Activated CD8-positive, alpha-beta memory T cell treated with anti-CD3 and anti-CD28 coated beads, Interleukin-2, amount 50 U/mL, for 48 hours (primary cell): ENCODE results near the gene IP6K1.
A peak's percentile ranks its signal among the peaks of the same experiment; 100 is the strongest.
"Not testable (repeated sequence)": the region's sequence is repeated elsewhere in the genome, so short reads cannot be mapped to it uniquely, and the experiment has no call there.

ENCODE experiments used
- DNase-seq: peaks from one replicate; pipeline ENCODE4 v3.0.0-alpha.2; 2020

The IP6K1 gene

DNA sequence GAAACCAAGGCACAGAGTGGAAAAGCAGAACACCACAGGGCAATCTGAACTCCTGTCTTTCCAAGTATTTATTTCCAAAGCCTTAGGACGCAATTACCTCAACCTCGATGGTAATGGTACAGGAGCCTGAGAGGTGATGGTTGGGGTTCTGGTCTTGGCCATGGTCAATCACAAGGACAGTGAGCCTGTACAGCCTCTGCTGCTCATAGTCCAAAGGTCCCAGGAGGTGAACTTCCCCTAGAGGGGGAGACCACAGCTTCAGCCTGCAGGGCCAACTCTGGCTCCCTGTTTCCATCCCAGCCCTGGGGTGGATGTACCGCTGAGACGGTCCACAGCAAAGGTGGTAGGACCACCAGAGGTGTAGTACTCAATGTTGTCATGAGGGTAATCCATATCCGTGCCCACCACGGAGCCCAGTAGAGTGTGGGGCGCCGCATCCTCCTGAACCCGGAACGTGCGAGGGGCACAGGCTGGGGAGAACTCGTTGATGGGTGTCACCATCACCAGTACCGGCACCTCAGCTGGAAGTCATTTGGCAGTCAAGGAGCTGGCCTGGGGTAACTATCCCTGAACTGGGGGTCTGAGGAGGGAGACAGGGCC, 7.2 kb upstream of the IP6K1 start:
- no peak for DNase-seq

GRCh38 chr3:49792371-49793150, 6.2 kb upstream of the IP6K1 start:
- no peak for DNase-seq

GRCh38 chr3:49791571-49791970, 5.2 kb upstream of the IP6K1 start:
- DNase-seq = no peak

DNA sequence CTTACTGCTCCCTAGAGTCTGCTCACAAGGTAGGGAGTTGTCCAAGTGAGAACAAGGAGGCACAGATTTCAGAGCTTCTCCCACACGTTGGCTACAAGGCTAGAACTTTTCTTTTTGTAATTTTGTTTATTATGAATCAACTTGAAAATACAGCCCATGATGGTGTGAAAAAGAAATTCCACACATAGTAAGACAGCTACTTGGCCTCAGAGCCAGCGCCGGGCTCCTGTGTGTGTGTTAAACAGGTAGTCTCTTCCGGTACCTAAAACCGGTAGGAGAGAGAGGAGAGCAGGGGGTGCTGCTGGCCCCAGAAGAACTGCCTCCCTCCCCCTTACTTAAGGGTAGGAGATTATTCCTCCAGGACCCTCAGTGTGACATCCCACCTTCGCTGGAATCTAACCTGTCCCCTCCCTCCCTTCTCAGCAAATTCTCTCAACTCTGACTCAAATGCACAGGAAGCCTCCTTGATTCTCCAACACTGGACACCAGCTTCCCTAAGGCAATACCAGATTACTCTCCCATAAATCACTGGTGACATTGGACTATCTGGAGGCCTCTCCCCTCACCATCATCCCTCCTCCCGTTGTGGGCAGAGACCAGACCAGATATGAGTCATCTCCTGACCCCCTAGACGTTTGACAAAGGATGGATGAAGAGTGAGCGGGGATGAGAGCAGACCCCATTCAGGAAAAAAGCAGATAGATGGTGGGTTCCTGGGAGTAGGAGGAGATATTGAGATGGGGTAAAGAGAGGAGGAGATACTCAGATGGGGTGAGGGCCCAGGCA, 4.5 kb upstream of the IP6K1 start:
- DNase-seq = no peak

- DNase-seq = no peak
Measured at GRCh38 chr3:49788056-49788455, 1.7 kb upstream of the IP6K1 start.

DNA sequence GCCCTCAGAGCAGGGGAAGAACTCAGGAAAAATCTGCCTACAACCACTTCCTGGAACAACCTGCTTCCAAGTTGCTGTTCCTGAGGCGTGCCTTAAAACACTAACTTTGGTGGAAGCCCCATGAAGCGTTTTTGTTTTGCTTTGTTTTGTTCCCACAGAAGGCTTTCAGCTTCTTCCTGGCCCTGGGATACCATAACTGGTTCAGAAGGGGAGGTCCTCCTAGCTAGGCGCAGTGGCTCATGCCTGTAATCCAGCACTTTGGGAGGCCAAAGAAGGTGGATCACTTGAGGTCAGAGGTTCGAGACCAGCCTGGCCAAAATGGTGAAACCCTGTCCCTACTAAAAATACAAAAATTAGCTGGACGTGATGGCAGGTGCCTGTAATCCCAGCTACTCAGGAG, 1.2 kb upstream of the IP6K1 start:
- no peak for DNase-seq

DNA sequence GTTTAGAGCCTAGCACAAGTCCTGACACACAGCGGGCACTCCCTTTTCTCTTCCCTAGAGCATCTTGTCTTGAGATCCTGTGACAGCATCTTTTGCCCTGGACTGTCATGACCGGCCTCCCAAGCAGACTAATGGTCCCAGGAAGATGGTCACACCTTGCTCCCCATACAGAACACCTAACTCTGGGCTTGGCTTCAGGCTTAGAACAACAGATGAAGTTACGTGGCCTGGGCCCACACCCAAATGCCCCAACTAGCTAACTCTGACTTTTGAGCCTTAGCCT, 781 bp upstream of the IP6K1 start:
- no peak for DNase-seq

DNA sequence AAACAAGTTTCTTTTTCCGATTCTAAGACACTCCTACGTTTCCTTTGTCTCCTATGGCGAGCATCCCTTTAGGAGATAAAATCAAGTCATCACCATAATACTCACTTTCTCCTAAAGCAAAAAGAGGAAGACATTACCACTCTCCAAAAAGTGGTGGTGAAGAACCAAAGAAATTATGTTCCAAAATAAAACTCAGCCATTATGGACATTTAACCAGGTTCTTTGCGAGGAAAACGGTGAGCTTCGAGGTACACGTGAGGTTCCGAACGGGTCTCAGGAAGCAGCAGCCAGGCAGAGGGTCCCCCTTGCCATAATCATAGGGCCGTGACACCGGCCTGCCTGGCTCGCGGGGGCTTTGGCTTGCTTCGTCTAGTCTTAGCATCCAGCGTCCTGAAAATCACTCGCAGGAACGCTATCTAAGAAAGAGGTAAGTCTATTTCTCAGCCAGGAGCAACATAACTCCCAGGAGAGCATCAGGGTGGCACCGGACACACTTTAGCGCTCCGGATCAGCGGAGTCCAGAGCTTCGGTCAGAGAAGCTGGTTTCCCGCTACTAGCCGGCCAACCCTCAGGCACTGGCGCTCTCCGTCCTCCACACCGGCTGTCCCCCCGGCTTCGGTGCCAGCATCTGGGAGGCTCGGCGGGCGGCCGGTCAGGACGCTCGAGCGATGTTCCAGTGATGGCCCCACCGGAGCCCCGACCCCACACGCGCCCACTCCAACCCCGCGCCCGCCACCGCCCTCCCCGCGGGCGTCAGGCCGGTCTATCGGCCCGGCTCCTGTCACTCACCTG, 581 bp downstream of the IP6K1 start:
- DNase-seq = no peak

GRCh38 chr3:49782277-49782676, 4.1 kb downstream of the IP6K1 start:
- DNase-seq = not testable (repeated sequence)

- no peak for DNase-seq
Measured at GRCh38 chr3:49781415-49782199, 4.7 kb downstream of the IP6K1 start.

- DNase-seq = not testable (repeated sequence)
Measured at GRCh38 chr3:49780975-49781365, 5.4 kb downstream of the IP6K1 start.

GRCh38 chr3:49780080-49780974, 6.0 kb downstream of the IP6K1 start:
- no peak for DNase-seq

GRCh38 chr3:49779358-49780079, 6.8 kb downstream of the IP6K1 start:
- no peak for DNase-seq

DNA sequence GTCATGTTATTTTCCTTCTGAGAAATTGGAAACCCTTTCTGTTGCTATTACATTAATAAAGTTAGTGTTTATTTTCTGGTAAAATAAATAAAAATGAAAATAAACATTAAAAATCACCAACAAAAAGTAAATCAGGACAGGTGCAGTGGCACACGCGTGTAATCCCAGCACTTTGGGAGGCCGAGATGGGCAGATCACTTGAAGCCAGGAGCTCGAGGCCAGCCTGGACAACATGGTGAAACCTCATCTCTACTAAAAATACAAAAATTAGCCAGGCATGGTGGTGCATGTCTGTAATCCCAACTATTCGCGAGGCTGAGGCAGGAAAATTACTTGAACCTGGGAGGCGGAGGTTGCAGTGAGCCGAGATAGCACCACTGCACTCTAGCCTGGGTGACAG, 10.2 kb downstream of the IP6K1 start:
- peak; percentile 23 for DNase-seq

DNA sequence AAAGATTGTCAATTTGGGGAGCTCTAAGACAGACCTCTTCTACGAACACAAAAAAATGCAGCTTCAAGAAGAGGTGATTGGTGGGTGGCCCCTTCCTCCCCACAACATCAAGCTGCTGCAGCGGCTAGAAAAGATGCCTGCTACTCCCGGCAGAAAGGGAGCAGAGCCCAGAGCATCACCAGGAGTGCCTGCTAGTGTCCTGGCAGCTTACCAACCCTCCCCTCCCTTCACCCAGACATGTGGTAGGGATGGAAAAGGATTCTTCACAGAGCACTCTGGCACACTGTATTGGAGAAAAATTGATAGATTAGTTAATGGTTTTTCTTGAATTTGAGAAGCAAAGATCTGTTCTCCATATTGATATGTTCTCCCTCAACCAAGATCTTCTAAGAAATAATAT, 10.8 kb downstream of the IP6K1 start:
- DNase-seq = peak; percentile 10

DNA sequence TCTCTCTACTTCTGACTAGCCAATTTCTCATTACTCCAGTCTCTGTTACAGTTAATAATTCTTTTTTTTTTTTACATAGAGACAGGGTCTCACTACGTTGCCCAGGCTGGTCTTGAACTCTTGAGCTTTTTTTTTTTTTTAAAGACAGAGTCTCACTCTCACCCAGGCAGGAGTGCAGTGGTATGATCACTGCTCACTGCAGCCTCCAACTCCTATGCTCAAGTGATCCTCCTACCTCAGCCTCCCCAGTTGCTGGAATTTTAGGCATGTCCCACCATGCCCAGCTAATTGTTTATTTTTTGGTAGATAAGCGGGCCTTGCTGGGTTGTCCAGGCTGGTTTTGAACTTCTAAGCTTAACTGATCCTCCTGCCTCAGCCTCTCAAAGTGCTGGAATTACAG, 13.6 kb downstream of the IP6K1 start:
- peak; percentile 26 for DNase-seq

DNA sequence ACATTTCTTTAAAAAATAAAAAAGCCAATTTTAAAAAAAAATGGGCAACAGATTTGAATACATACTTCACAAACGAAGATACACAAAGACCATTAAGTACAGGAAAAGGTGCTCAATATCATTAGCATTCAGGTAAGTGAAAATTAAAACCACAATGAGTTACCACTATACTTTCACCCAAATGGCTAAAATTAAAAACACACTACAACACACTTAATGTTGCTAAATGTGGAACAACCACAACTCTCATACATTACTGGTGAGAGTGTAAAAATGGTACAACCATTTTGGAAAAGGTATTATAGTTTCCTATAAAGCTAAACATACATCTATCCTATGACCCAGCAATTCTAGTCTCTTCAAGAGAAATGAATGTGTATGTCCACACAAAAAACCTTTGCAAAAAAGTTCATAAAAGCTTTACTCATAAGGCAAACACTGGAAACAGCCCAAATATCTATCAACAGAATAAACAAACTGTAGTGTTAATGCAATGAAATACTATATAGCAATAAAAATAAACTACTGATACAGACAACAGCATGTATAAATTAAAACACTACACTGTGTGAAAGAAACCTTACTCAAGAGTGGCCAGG, 14.9 kb downstream of the IP6K1 start:
- DNase-seq = no peak

- peak; percentile 23 for DNase-seq
Measured at GRCh38 chr3:49769926-49770325, 16.4 kb downstream of the IP6K1 start.

DNA sequence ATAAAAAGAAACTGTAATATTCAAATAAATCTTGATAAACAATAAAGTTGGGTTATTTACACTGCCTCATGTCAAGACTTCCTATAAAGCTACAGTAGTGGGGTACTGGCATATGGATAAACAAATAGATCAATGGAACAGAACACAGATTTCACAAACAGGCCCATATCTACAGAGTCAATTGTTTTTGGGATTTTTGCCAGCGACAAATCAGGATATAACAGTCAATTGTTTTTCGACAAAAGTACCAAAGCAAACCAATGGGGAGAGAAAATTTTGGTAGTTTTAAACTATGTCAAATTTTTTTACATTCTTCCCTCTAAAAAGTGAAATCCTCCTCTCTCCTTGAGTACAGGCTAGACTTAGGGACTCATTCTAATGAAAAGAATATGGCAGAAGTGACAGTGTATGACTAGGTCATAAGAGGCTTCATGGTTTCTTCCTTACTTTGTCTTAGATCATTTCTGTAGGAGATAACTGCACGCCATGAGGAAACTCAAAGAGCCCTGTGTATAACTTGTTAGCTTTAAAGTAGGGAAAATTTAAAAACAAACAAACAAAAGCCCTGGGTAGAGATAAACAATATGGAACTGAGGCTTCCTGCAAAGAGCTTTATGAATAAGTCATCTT, 16.9 kb downstream of the IP6K1 start:
- DNase-seq = no peak

DNA sequence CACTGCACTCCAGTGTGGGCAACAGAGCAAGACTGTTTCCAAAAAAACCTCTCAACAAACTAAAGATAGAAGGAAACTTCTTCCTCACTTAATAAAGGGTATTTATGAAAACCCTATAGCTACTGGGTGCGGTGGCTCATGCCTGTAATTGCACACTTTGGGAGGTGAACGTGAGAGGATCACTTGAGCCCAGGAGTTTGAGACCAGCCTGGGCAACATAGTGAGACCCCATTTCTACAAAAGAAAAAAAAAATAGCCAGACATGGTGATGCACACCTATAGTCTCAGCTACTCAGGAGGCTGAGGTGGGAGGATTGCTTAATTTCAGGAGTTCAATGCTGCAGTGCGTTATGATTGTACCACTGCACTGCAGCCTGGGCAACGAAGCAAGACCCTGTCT, 22.4 kb downstream of the IP6K1 start:
- peak; percentile 22 for DNase-seq
